H9 (cell line): Measurements from ENCODE around the gene KPNA2. TPM values are rescaled to one million over a fixed set of nuclear protein-coding genes. Genes with fewer than 3 reads are reported as not detected.

Experiments
- DNase-seq: peaks from one replicate; pipeline ENCODE4 v3.0.0-alpha.2; 2017
- H2AFZ ChIP-seq: one replicate; pipeline ENCODE4 v1.6.1; 2013; ENCODE audit warnings: mild to moderate bottlenecking, low read length, control low read depth, moderate library complexity
- H2AK5ac ChIP-seq: 2 replicates; pipeline ENCODE4 v1.6.1; 2013; ENCODE audit warnings: low read length, control low read depth, mixed read lengths; ENCODE audit not compliant: insufficient read length
- H2BK120ac ChIP-seq: one replicate; pipeline ENCODE4 v1.6.1; 2013; ENCODE audit warnings: low read depth, mild to moderate bottlenecking, low read length, control low read depth, inconsistent platforms; ENCODE audit not compliant: poor library complexity, severe bottlenecking
- H2BK12ac ChIP-seq: 2 replicates; pipeline ENCODE4 v1.6.1; 2013; ENCODE audit warnings: low read length, control low read depth, mixed read lengths, low read depth; ENCODE audit not compliant: insufficient read length
- H2BK15ac ChIP-seq: 2 replicates; pipeline ENCODE4 v1.6.1; 2013; ENCODE audit warnings: low read depth, low read length, control low read depth
- H2BK20ac ChIP-seq: one replicate; pipeline ENCODE4 v1.6.1; 2013; ENCODE audit warnings: low read depth, mild to moderate bottlenecking, low read length, control low read depth, inconsistent platforms; ENCODE audit not compliant: poor library complexity, severe bottlenecking
- H2BK5ac ChIP-seq: 2 replicates; pipeline ENCODE4 v1.6.1; 2013; ENCODE audit warnings: low read length, control low read depth, mixed read lengths; ENCODE audit not compliant: insufficient read length
- H3K14ac ChIP-seq: 2 replicates; pipeline ENCODE4 v1.6.1; 2013; ENCODE audit warnings: low read length, control low read depth; ENCODE audit not compliant: insufficient read depth
- H3K18ac ChIP-seq: 2 replicates; pipeline ENCODE4 v1.6.1; 2013; ENCODE audit warnings: low read depth, mild to moderate bottlenecking, mixed read lengths, low read length, control low read depth; ENCODE audit not compliant: insufficient read length
- H3K23ac ChIP-seq: 2 replicates; pipeline ENCODE4 v1.6.1; 2013; ENCODE audit warnings: low read length, control low read depth, mixed read lengths, low read depth; ENCODE audit not compliant: insufficient read length
- H3K23me2 ChIP-seq: 2 replicates; pipeline ENCODE4 v1.6.1; 2013; ENCODE audit warnings: low read depth, mild to moderate bottlenecking, mixed read lengths, low read length, control low read depth; ENCODE audit not compliant: insufficient read length, poor library complexity, severe bottlenecking
- H3K27ac ChIP-seq: 2 replicates; pipeline ENCODE4 v1.5.1; 2013; ENCODE audit warnings: low read length, control low read depth, mixed read lengths, low read depth; ENCODE audit not compliant: insufficient read length
- H3K27me3 ChIP-seq: 2 replicates; pipeline ENCODE4 v1.6.1; 2013; ENCODE audit warnings: low read length, control low read depth, inconsistent platforms; ENCODE audit not compliant: insufficient read depth
- H3K4ac ChIP-seq: 2 replicates; pipeline ENCODE4 v1.6.1; 2013; ENCODE audit warnings: low read depth, mild to moderate bottlenecking, control low read depth, inconsistent platforms, low read length, moderate library complexity
- H3K4me1 ChIP-seq: 2 replicates; pipeline ENCODE4 v1.6.1; 2013; ENCODE audit warnings: low read length, control low read depth, inconsistent platforms; ENCODE audit not compliant: insufficient read depth
- H3K4me2 ChIP-seq: 2 replicates; pipeline ENCODE4 v1.6.1; 2013; ENCODE audit warnings: low read length, control low read depth, mixed read lengths; ENCODE audit not compliant: insufficient read length, insufficient read depth
- H3K56ac ChIP-seq: 2 replicates; pipeline ENCODE4 v1.6.1; 2013; ENCODE audit warnings: low read depth, mild to moderate bottlenecking, mixed read lengths, low read length, control low read depth; ENCODE audit not compliant: insufficient read length
- H3K79me1 ChIP-seq: 2 replicates; pipeline ENCODE4 v1.6.1; 2013; ENCODE audit warnings: low read depth, mild to moderate bottlenecking, moderate library complexity, low read length, control low read depth, inconsistent platforms; ENCODE audit not compliant: insufficient read depth, poor library complexity, severe bottlenecking
- H3K79me2 ChIP-seq: 2 replicates; pipeline ENCODE4 v1.6.1; 2013; ENCODE audit warnings: low read length, control low read depth, inconsistent platforms; ENCODE audit not compliant: insufficient read depth
- H3K9ac ChIP-seq: 2 replicates; pipeline ENCODE4 v1.6.1; 2013; ENCODE audit warnings: low read length, control low read depth, mixed read lengths; ENCODE audit not compliant: insufficient read length; ENCODE audit errors: extremely low read depth
- H3K9me3 ChIP-seq: one replicate; pipeline ENCODE4 v1.6.1; 2013; ENCODE audit warnings: low read depth, low read length, inconsistent platforms; ENCODE audit not compliant: control insufficient read depth
- H3T11ph ChIP-seq: one replicate; pipeline ENCODE4 v1.6.1; 2013; ENCODE audit warnings: mild to moderate bottlenecking, low read length, control low read depth, inconsistent platforms
- H4K20me1 ChIP-seq: one replicate; pipeline ENCODE4 v1.6.1; 2013; ENCODE audit not compliant: control insufficient read depth, insufficient read length, insufficient read depth
- H4K5ac ChIP-seq: 2 replicates; pipeline ENCODE4 v1.6.1; 2013; ENCODE audit warnings: low read depth, mild to moderate bottlenecking, mixed read lengths, low read length, control low read depth; ENCODE audit not compliant: insufficient read length
- H4K8ac ChIP-seq: replicated peaks from 2 replicates; pipeline ENCODE4 v1.6.1; 2013; ENCODE audit warnings: low read length, control low read depth, mixed read lengths, low read depth; ENCODE audit not compliant: insufficient read length
- H4K91ac ChIP-seq: 2 replicates; pipeline ENCODE4 v1.6.1; 2013; ENCODE audit warnings: low read depth, mild to moderate bottlenecking, moderate library complexity, mixed read lengths, low read length, control low read depth; ENCODE audit not compliant: insufficient read length
- H3K27ac Mint-ChIP-seq, 3 experiments: 2 replicates in 2 of 3; 3 replicates in 1 of 3; pipeline ENCODE4 v1.8.0; 2020 to 2021; ENCODE audit warnings: mixed read lengths in 3 of 3, mild to moderate bottlenecking in 1 of 3, moderate library complexity in 1 of 3
- H3K27me3 Mint-ChIP-seq: 2 replicates; pipeline ENCODE4 v1.8.0; 2021; ENCODE audit warnings: low read depth, mild to moderate bottlenecking, moderate library complexity, mixed read lengths
- H3K36me3 Mint-ChIP-seq, 3 experiments: 2 replicates in 2 of 3; 3 replicates in 1 of 3; pipeline ENCODE4 v1.8.0; 2020 to 2021; ENCODE audit warnings: low read depth in 3 of 3, mixed read lengths in 3 of 3; ENCODE audit not compliant: insufficient read depth in 1 of 3
- H3K4me1 Mint-ChIP-seq, 2 experiments: 2 replicates each; pipeline ENCODE4 v1.8.0; 2020; ENCODE audit warnings: mixed read lengths in 2 of 2
- H3K4me3 Mint-ChIP-seq, 2 experiments: 2 replicates in 1 of 2; 3 replicates in 1 of 2; pipeline ENCODE4 v1.8.0; 2020 to 2021; ENCODE audit warnings: mild to moderate bottlenecking in 2 of 2, mixed read lengths in 2 of 2, moderate library complexity in 1 of 2
- H3K9me3 Mint-ChIP-seq, 2 experiments: 2 replicates in 1 of 2; 3 replicates in 1 of 2; pipeline ENCODE4 v1.8.0; 2020; ENCODE audit warnings: mild to moderate bottlenecking in 2 of 2, mixed read lengths in 2 of 2, moderate library complexity in 1 of 2
- CTCF ChIP-seq: fragments of 200-600 bp; sonication (generic); conservative IDR thresholded peaks from 3 replicates; pipeline ENCODE4 v1.8.0; 2021; ENCODE audit warnings: antibody characterized with exemption, mild to moderate bottlenecking
- WGBS: extraction: QIAGEN DNeasy Blood & Tissue Kit; methylation state at CpG from one replicate; pipeline ENCODE4 v1.1.7; 2013; ENCODE audit warnings: missing lambda C conversion rate, low lambda C conversion rate, mixed read lengths; ENCODE audit not compliant: insufficient read length; ENCODE audit errors: extremely low coverage; 5-methylcytosine and 5-hydroxymethylcytosine counted together
- total RNA-seq: library from RNA; stranded (reverse); gene quantifications from 2 replicates; pipeline ENCODE4 v1.2.1, GENCODE V29; 2021

Gene KPNA2
- total RNA-seq, 1 experiment from 2014 or later, result 432 TPM

GRCh38 chr17:68057531-68057952, 22.0 kb downstream of the KPNA2 start:
- no peaks in the 10 kb centered on the region for H4K20me1 ChIP-seq
- no peak overlapping the region for H2AK5ac ChIP-seq
- no peak overlapping the region for H2BK20ac ChIP-seq
- H3T11ph ChIP-seq, result no peak overlapping the region
- no peaks in the 10 kb centered on the region for H3K9me3 ChIP-seq
- H3K79me1 ChIP-seq, result no peaks in the 10 kb centered on the region
- H4K91ac ChIP-seq, result no peak overlapping the region
- no peak overlapping the region for H3K27ac ChIP-seq
- no peak overlapping the region for H3K4ac ChIP-seq
- no peaks in the 10 kb centered on the region for H3K27me3 ChIP-seq
- H3K56ac ChIP-seq, result no peak overlapping the region
- H3K4me2 ChIP-seq, result no peak overlapping the region
- peaks cover 6 to 8% of the 10 kb centered on the region in 2 experiments; a peak in 3 of 4 replicates for H3K4me1 Mint-ChIP-seq
- no peaks in the 10 kb centered on the region for H3K23me2 ChIP-seq
- H3K27me3 Mint-ChIP-seq, result peaks cover 1% of the 10 kb centered on the region; the same call in 1 of the 2 replicates
- H2BK120ac ChIP-seq, result no peak overlapping the region
- H3K23ac ChIP-seq, result no peak overlapping the region
- no peaks in the 10 kb centered on the region for H3K79me2 ChIP-seq
- H3K18ac ChIP-seq, result no peak overlapping the region
- WGBS, result no CpG with 5 or more reads among the region's 4 CpGs
- no peaks in the 10 kb centered on the region for H3K9me3 Mint-ChIP-seq
- H3K4me3 Mint-ChIP-seq, result no peak overlapping the region
- peak; percentile 70 for TF ChIP-seq CTCF
- H2BK5ac ChIP-seq, result no peak overlapping the region
- H3K27ac Mint-ChIP-seq, result no peak overlapping the region
- no peak overlapping the region for H4K8ac ChIP-seq
- no peak overlapping the region for H2BK12ac ChIP-seq
- peaks cover 0 to 2% (median under 1%) of the 10 kb centered on the region in 3 experiments; a peak in 2 of 7 replicates for H3K36me3 Mint-ChIP-seq
- no peak overlapping the region for H2BK15ac ChIP-seq
- DNase-seq, result no peak
- H2AFZ ChIP-seq, result no peak overlapping the region
- no peak overlapping the region for H4K5ac ChIP-seq
- H3K4me1 ChIP-seq, result no peaks in the 10 kb centered on the region; the same call in 1 of the 2 replicates
- H3K9ac ChIP-seq, result no peak overlapping the region
- no peak overlapping the region for H3K14ac ChIP-seq
